HepG2 (cell line): ENCODE data around the gene P3H3. TPM values are rescaled to one million over a fixed set of nuclear protein-coding genes. Genes with fewer than 3 reads are reported as not detected.
A peak's percentile ranks its signal among the peaks of the same experiment; 100 is the strongest.

Experiments used
- AGO2 ChIP-seq: fragments of 200-400 bp; formaldehyde crosslinking; optimal IDR thresholded peaks from 2 replicates; pipeline ENCODE3; 2017; ENCODE audit warnings: mild to moderate bottlenecking, low read depth, low read length, moderate library complexity
- ARHGAP35 ChIP-seq: sonication (generic); formaldehyde crosslinking; IDR thresholded peaks from 2 replicates; pipeline ENCODE4 v1.9.0; 2022; ENCODE audit warnings: mild to moderate bottlenecking, inconsistent platforms, moderate library complexity, missing genetic modification reagents, borderline replicate concordance
- GPBP1L1 ChIP-seq: sonication (generic); formaldehyde crosslinking; IDR thresholded peaks from 2 replicates; pipeline ENCODE4 v1.5.0; 2020; ENCODE audit warnings: mild to moderate bottlenecking, missing genetic modification reagents
- HMG20B ChIP-seq: conservative IDR thresholded peaks from 2 replicates; pipeline ENCODE4 v1.6.1; 2016; ENCODE audit warnings: missing genetic modification reagents, missing compliant biosample characterization
- HOXD1 ChIP-seq: sonication (generic); formaldehyde crosslinking; IDR thresholded peaks from 2 replicates; pipeline ENCODE4 v1.5.0; 2020; ENCODE audit warnings: missing genetic modification reagents
- KDM5B ChIP-seq: sonication (generic); formaldehyde crosslinking; IDR thresholded peaks from 2 replicates; pipeline ENCODE4 v1.4.0; 2020; ENCODE audit warnings: missing genetic modification reagents, mild to moderate bottlenecking, borderline replicate concordance
- MATR3 ChIP-seq: sonication (generic); formaldehyde crosslinking; IDR thresholded peaks from 2 replicates; pipeline ENCODE4 v1.4.0; 2020; ENCODE audit warnings: missing genetic modification reagents
- MAX ChIP-seq: IDR thresholded peaks from 2 replicates; pipeline ENCODE4 v1.6.1; 2012; ENCODE audit warnings: inconsistent platforms
- NFIC ChIP-seq: IDR thresholded peaks from 2 replicates; pipeline ENCODE4 v1.6.1; 2012; ENCODE audit warnings: mild to moderate bottlenecking, low read length, inconsistent platforms
- RBFOX2 ChIP-seq: fragments of 200-400 bp; formaldehyde crosslinking; IDR thresholded peaks from 2 replicates; pipeline ENCODE4 v1.6.1; 2017; ENCODE audit warnings: low read depth, mild to moderate bottlenecking, low read length
- SKI ChIP-seq: fragments of 450-650 bp; IDR thresholded peaks from one replicate; pipeline ENCODE4 v1.6.1; 2018; ENCODE audit warnings: mild to moderate bottlenecking; ENCODE audit not compliant: partially characterized antibody
- SMYD3 ChIP-seq: sonication (generic); formaldehyde crosslinking; IDR thresholded peaks from 2 replicates; pipeline ENCODE4 v1.8.1; 2023; ENCODE audit warnings: mild to moderate bottlenecking, missing genetic modification reagents
- SNAPC2 ChIP-seq: sonication (generic); formaldehyde crosslinking; IDR thresholded peaks from 2 replicates; pipeline ENCODE4 v1.8.1; 2022; ENCODE audit warnings: mild to moderate bottlenecking, missing genetic modification reagents
- SP4 ChIP-seq: sonication (generic); formaldehyde crosslinking; IDR thresholded peaks from 2 replicates; pipeline ENCODE4 v1.8.1; 2023; ENCODE audit warnings: mild to moderate bottlenecking, missing genetic modification reagents
- TIGD3 ChIP-seq: sonication (generic); formaldehyde crosslinking; IDR thresholded peaks from 2 replicates; pipeline ENCODE4 v1.5.1; 2020; ENCODE audit warnings: mild to moderate bottlenecking, missing genetic modification reagents, borderline replicate concordance
- ZBTB38 ChIP-seq: sonication (generic); formaldehyde crosslinking; IDR thresholded peaks from 2 replicates; pipeline ENCODE4 v1.5.1; 2020; ENCODE audit warnings: mild to moderate bottlenecking, missing genetic modification reagents
- ZNF883 ChIP-seq: sonication (generic); formaldehyde crosslinking; IDR thresholded peaks from 2 replicates; pipeline ENCODE4 v1.5.1; 2020; ENCODE audit warnings: mild to moderate bottlenecking, missing genetic modification reagents; ENCODE audit errors: not compliant biosample characterization
- ZSCAN9 ChIP-seq: IDR thresholded peaks from 2 replicates; pipeline ENCODE4 v1.6.1; 2016; ENCODE audit warnings: borderline replicate concordance
- polyA plus RNA-seq, 8 experiments: library from polyadenylated mRNA; depleted of rRNA in 3 of 8; stranded (reverse) in 7 of 8; unstranded in 1 of 8; fragments of >200 nt; fragmentation: Illumina TruSeq in 4 of 8; extraction: Trizol in 4 of 8; gene quantifications; 2 replicates each; pipeline versions ENCODE4 v1.2.1 to v1.2.3, GENCODE V29; 2011 to 2016; ENCODE audit warnings: low read depth in 4 of 8, missing spikeins in 1 of 8, mixed read lengths in 1 of 8; ENCODE audit not compliant: insufficient read depth in 1 of 8
- total RNA-seq, 5 experiments: library from RNA; depleted of rRNA; stranded (reverse); fragments of >200 nt; fragmentation: Illumina TruSeq; extraction: Trizol; gene quantifications; 2 replicates each; pipeline ENCODE4 v1.2.3, GENCODE V29; 2016; ENCODE audit warnings: low read depth in 1 of 5
- TF ChIP-seq, protein P1 (sequence below): sonication (generic); formaldehyde crosslinking; IDR thresholded peaks from 2 replicates; pipeline ENCODE4 v1.9.0; 2021; ENCODE audit warnings: missing genetic modification reagents, borderline replicate concordance
- TF ChIP-seq, protein P2 (sequence below), 2 experiments: fragments of 450-650 bp in 1 of 2; sonication (generic) in 1 of 2; formaldehyde crosslinking; IDR thresholded peaks; 2 replicates each; pipeline versions ENCODE4 v1.5.0 to v1.8.0; 2020 to 2022; ENCODE audit warnings: mild to moderate bottlenecking in 1 of 2, missing genetic modification reagents in 1 of 2
- TF ChIP-seq, protein P3 (sequence below): sonication (generic); formaldehyde crosslinking; conservative IDR thresholded peaks from 2 replicates; pipeline ENCODE4 v1.8.0; 2022; ENCODE audit warnings: low read depth, missing genetic modification reagents
- TF ChIP-seq, protein P4 (sequence below): sonication (generic); formaldehyde crosslinking; IDR thresholded peaks from 2 replicates; pipeline ENCODE4 v1.4.0; 2020; ENCODE audit warnings: missing genetic modification reagents

P3H3 gene
- total and polyA plus RNA-seq, 2 of the 13 experiments (the other 11 are each of a cell fraction or from before 2014, with no cell fraction given), result 20.1 to 20.5 TPM

DNA sequence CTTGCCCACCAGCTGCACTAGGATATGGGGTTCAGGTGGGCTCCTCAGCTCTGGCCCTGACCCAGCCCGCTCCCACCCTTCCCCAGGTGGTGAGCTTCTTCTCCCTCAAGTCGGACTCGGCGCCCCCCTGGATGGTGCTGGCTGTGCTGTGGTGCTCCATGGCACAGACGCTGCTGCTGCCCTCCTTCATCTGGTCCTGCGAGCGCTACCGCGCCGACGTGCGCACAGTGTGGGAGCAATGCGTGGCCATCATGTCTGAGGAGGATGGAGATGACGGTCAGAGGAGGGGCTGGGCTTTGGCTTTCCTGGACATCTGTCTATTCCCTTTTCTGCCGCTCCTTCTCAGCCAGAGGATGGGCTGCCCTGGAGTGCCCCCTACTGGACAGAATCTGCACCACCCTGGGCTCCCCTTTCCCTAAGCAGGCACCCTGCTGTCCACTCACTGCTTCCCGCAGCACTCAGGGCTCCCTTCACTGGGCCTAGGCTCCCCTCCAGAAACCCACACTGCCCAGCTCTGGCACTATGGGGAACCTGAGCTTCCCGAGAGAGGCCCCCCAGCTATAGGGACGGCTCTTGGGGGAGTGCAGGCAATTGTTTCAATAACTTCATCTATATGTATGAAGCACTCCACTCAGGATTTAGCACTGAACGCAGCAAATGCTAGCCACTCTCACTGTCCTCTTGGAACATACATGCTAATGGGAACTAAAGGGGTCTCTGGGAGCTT is 2.6 kb upstream of the P3H3 start (continued):
- TF ChIP-seq NFIC (no peak), SMYD3 (CRISPR knock-in tag) (no peak), ZBTB38 (CRISPR knock-in tag) (no peak), ZSCAN9 (CRISPR knock-in tag) (no peak), TIGD3 (no peak), GPBP1L1 (CRISPR knock-in tag) (no peak), SKI (no peak), MAX (0 out of 2 replicates have a peak, but pooled peaks have one; percentile 16), HMG20B (CRISPR knock-in tag) (no peak), SNAPC2 (CRISPR knock-in tag) (no peak), MATR3 (CRISPR knock-in tag) (no peak), ARHGAP35 (CRISPR knock-in tag) (no peak), KDM5B (CRISPR knock-in tag) (peak; percentile 37; the same call in 1 of the 2 replicates), HOXD1 (CRISPR knock-in tag) (no peak), RBFOX2 (peak; percentile 51; the same call in 1 of the 2 replicates), AGO2 (peak; percentile 95), SP4 (peak; percentile 56; the same call in 1 of the 2 replicates), ZNF883 (CRISPR knock-in tag) (no peak)
- TF ChIP-seq, protein P1, sequence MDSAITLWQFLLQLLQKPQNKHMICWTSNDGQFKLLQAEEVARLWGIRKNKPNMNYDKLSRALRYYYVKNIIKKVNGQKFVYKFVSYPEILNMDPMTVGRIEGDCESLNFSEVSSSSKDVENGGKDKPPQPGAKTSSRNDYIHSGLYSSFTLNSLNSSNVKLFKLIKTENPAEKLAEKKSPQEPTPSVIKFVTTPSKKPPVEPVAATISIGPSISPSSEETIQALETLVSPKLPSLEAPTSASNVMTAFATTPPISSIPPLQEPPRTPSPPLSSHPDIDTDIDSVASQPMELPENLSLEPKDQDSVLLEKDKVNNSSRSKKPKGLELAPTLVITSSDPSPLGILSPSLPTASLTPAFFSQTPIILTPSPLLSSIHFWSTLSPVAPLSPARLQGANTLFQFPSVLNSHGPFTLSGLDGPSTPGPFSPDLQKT (CRISPR knock-in tag), result no peak
- TF ChIP-seq, protein P2, sequence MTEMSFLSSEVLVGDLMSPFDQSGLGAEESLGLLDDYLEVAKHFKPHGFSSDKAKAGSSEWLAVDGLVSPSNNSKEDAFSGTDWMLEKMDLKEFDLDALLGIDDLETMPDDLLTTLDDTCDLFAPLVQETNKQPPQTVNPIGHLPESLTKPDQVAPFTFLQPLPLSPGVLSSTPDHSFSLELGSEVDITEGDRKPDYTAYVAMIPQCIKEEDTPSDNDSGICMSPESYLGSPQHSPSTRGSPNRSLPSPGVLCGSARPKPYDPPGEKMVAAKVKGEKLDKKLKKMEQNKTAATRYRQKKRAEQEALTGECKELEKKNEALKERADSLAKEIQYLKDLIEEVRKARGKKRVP (CRISPR knock-in tag; IDR thresholded peaks at IDR 0.05), result no peak
- TF ChIP-seq, protein P3, sequence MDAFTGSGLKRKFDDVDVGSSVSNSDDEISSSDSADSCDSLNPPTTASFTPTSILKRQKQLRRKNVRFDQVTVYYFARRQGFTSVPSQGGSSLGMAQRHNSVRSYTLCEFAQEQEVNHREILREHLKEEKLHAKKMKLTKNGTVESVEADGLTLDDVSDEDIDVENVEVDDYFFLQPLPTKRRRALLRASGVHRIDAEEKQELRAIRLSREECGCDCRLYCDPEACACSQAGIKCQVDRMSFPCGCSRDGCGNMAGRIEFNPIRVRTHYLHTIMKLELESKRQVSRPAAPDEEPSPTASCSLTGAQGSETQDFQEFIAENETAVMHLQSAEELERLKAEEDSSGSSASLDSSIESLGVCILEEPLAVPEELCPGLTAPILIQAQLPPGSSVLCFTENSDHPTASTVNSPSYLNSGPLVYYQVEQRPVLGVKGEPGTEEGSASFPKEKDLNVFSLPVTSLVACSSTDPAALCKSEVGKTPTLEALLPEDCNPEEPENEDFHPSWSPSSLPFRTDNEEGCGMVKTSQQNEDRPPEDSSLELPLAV (CRISPR knock-in tag), result no peak
- TF ChIP-seq, protein P4, sequence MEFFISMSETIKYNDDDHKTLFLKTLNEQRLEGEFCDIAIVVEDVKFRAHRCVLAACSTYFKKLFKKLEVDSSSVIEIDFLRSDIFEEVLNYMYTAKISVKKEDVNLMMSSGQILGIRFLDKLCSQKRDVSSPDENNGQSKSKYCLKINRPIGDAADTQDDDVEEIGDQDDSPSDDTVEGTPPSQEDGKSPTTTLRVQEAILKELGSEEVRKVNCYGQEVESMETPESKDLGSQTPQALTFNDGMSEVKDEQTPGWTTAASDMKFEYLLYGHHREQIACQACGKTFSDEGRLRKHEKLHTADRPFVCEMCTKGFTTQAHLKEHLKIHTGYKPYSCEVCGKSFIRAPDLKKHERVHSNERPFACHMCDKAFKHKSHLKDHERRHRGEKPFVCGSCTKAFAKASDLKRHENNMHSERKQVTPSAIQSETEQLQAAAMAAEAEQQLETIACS (CRISPR knock-in tag), result no peak
